AG10803 (cell line): Measurements from ENCODE around the gene SDR42E2.
"Not testable (repeated sequence)": the region's sequence is repeated elsewhere in the genome, so short reads cannot be mapped to it uniquely, and the experiment has no call there.

Experiments
- DNase-seq: peaks from one replicate; pipeline ENCODE4 v3.0.0; 2010; ENCODE audit warnings: low read depth
- H3K4me3 ChIP-seq: 2 replicates; pipeline ENCODE4 v1.5.1; 2011; ENCODE audit warnings: mild to moderate bottlenecking, low read length, control low read depth
- CTCF ChIP-seq: conservative IDR thresholded peaks from 2 replicates; pipeline ENCODE4 v1.5.1; 2011; ENCODE audit warnings: mild to moderate bottlenecking, low read length, control low read depth, inconsistent platforms

Gene SDR42E2

GRCh38 chr16:22161401-22161800 is 905 bp upstream of the SDR42E2 start:
- no peak for DNase-seq
- no peak overlapping the region for H3K4me3 ChIP-seq
- TF ChIP-seq CTCF: no peak

GRCh38 chr16:22162656-22163009 is 327 bp downstream of the SDR42E2 start:
- no peak overlapping the region for H3K4me3 ChIP-seq

GRCh38 chr16:22163806-22164205 is 1.5 kb downstream of the SDR42E2 start:
- no peak for TF ChIP-seq CTCF

More at GRCh38 chr16:22162656-22163009, 327 bp downstream of the SDR42E2 start:
- TF ChIP-seq CTCF: no peak
- DNase-seq: no peak

GRCh38 chr16:22164482-22164881 is 2.2 kb downstream of the SDR42E2 start:
- no peak for DNase-seq
- TF ChIP-seq CTCF: no peak
- H3K4me3 ChIP-seq: no peak overlapping the region

More at GRCh38 chr16:22163806-22164205, 1.5 kb downstream of the SDR42E2 start:
- DNase-seq: no peak
- no peak overlapping the region for H3K4me3 ChIP-seq

GRCh38 chr16:22165508-22166285 is 3.4 kb downstream of the SDR42E2 start:
- no peak overlapping the region for H3K4me3 ChIP-seq
- TF ChIP-seq CTCF: no peak
- no peak for DNase-seq

- no peak for TF ChIP-seq CTCF
Observed at GRCh38 chr16:22171953-22172352, 9.6 kb downstream of the SDR42E2 start.

GRCh38 chr16:22172642-22173041 is 10.3 kb downstream of the SDR42E2 start:
- not testable (repeated sequence) for DNase-seq, H3K4me3 ChIP-seq

More at GRCh38 chr16:22171953-22172352, 9.6 kb downstream of the SDR42E2 start:
- no peak overlapping the region for H3K4me3 ChIP-seq
- no peak for DNase-seq
